Activated naive CD4-positive, alpha-beta T cell treated with anti-CD3 and anti-CD28 coated beads, Interleukin-2, amount 50 U/mL, for 24 hours (primary cell): ENCODE data around the gene CYP24A1.

ENCODE experiments used
- H3K27ac Mint-ChIP-seq: one replicate; pipeline ENCODE4 v1.8.0; 2021; ENCODE audit warnings: mild to moderate bottlenecking, mixed read lengths
- H3K27me3 Mint-ChIP-seq: one replicate; pipeline ENCODE4 v1.8.0; 2021; ENCODE audit warnings: mixed read lengths
- H3K36me3 Mint-ChIP-seq: one replicate; pipeline ENCODE4 v1.8.0; 2021; ENCODE audit warnings: mixed read lengths
- H3K4me1 Mint-ChIP-seq: one replicate; pipeline ENCODE4 v1.8.0; 2021; ENCODE audit warnings: mixed read lengths
- H3K4me3 Mint-ChIP-seq: one replicate; pipeline ENCODE4 v1.8.0; 2021; ENCODE audit warnings: mild to moderate bottlenecking, mixed read lengths
- H3K9me3 Mint-ChIP-seq: one replicate; pipeline ENCODE4 v1.8.0; 2021; ENCODE audit warnings: mixed read lengths

The CYP24A1 gene

GRCh38 chr20:54193817-54194216, 20.0 kb upstream of the CYP24A1 start:
- H3K4me3 Mint-ChIP-seq: no peak overlapping the region

GRCh38 chr20:54190217-54190616, 16.4 kb upstream of the CYP24A1 start:
- Mint-ChIP-seq H3K36me3 (no peaks in the 10 kb centered on the region), H3K27ac (no peak overlapping the region), H3K4me3 (no peak overlapping the region), H3K9me3 (no peaks in the 10 kb centered on the region), H3K4me1 (no peaks in the 10 kb centered on the region), H3K27me3 (peaks cover 14% of the 10 kb centered on the region)

More at GRCh38 chr20:54193817-54194216, 20.0 kb upstream of the CYP24A1 start:
- H3K4me1 Mint-ChIP-seq: no peaks in the 10 kb centered on the region
- H3K27ac Mint-ChIP-seq: no peak overlapping the region
- no peaks in the 10 kb centered on the region for H3K36me3 Mint-ChIP-seq
- peaks cover 12% of the 10 kb centered on the region for H3K27me3 Mint-ChIP-seq
- H3K9me3 Mint-ChIP-seq: no peaks in the 10 kb centered on the region

GRCh38 chr20:54189630-54190029, 15.8 kb upstream of the CYP24A1 start:
- Mint-ChIP-seq H3K27ac (no peak overlapping the region), H3K27me3 (peaks cover 16% of the 10 kb centered on the region)

DNA sequence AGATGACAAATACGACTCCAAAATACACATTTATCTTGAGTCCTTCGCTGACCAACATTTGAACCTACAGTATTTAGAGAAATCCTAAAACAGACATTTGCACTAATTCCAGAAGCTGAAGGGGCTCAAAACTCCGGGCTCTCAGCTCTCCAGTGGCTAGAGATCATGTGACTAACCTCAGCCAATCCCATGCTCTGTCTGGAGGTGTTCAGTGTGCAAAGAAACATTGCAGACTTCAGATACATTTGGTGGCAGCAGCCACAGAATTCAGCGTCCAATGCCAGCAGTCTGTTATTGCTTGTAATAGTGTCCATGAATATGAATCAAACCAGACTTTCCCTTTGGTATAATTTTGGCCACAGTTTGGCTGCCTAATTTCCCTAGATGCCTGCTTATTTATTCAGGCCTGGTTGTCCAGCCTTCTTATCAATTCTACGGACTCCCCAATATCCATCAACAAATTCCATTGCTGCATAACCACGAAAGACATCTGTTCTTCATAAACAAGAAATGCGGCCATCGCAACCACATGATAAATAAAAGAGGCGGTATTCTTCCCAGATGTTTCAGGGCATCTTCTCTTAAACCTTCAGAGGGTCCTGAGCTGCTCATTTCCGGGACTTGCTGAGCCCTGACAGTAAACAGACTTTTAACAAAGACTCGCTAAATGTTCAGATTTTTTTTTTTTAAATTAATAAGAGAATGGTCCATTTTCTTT, 14.5 kb upstream of the CYP24A1 start:
- Mint-ChIP-seq H3K4me1 (no peaks in the 10 kb centered on the region), H3K27me3 (peaks cover 13% of the 10 kb centered on the region), H3K4me3 (no peak overlapping the region), H3K9me3 (no peaks in the 10 kb centered on the region), H3K27ac (no peak overlapping the region), H3K36me3 (no peaks in the 10 kb centered on the region)

More at GRCh38 chr20:54189630-54190029, 15.8 kb upstream of the CYP24A1 start:
- no peak overlapping the region for H3K4me3 Mint-ChIP-seq
- H3K36me3 Mint-ChIP-seq: no peaks in the 10 kb centered on the region
- no peaks in the 10 kb centered on the region for H3K9me3 Mint-ChIP-seq
- H3K4me1 Mint-ChIP-seq: no peaks in the 10 kb centered on the region

GRCh38 chr20:54184904-54185626, 11.3 kb upstream of the CYP24A1 start:
- peaks cover 12% of the 10 kb centered on the region for H3K27me3 Mint-ChIP-seq

GRCh38 chr20:54184071-54184470, 10.3 kb upstream of the CYP24A1 start:
- H3K36me3 Mint-ChIP-seq: no peaks in the 10 kb centered on the region
- no peak overlapping the region for H3K4me3 Mint-ChIP-seq
- H3K27me3 Mint-ChIP-seq: peaks cover 13% of the 10 kb centered on the region
- H3K9me3 Mint-ChIP-seq: no peaks in the 10 kb centered on the region
- no peak overlapping the region for H3K27ac Mint-ChIP-seq
- no peaks in the 10 kb centered on the region for H3K4me1 Mint-ChIP-seq

More at GRCh38 chr20:54184904-54185626, 11.3 kb upstream of the CYP24A1 start:
- Mint-ChIP-seq H3K4me1 (no peaks in the 10 kb centered on the region), H3K9me3 (no peaks in the 10 kb centered on the region), H3K36me3 (no peaks in the 10 kb centered on the region), H3K27ac (no peak overlapping the region), H3K4me3 (no peak overlapping the region)

DNA sequence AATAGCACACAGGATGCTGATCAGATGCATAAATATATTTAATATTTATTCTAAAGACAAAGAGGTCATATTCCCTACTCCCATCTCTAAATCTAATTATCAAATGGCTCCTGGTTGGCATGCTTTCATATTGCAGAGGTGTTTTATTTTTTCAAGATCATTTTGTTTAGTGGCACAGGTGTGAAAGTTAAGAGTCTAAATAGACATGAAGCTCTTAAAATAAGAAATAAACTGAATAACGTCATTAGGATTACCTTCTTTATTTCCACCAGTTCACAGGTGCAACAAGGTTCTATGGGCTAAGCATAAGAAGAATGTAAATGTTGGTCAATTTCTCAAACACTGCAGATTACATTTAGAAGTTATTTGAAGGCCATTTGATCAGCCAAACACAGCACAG, 7.1 kb upstream of the CYP24A1 start:
- H3K27me3 Mint-ChIP-seq: peaks cover 18% of the 10 kb centered on the region
- no peak overlapping the region for H3K4me3 Mint-ChIP-seq
- H3K36me3 Mint-ChIP-seq: no peaks in the 10 kb centered on the region
- H3K27ac Mint-ChIP-seq: no peak overlapping the region
- no peaks in the 10 kb centered on the region for H3K9me3 Mint-ChIP-seq
- no peaks in the 10 kb centered on the region for H3K4me1 Mint-ChIP-seq

DNA sequence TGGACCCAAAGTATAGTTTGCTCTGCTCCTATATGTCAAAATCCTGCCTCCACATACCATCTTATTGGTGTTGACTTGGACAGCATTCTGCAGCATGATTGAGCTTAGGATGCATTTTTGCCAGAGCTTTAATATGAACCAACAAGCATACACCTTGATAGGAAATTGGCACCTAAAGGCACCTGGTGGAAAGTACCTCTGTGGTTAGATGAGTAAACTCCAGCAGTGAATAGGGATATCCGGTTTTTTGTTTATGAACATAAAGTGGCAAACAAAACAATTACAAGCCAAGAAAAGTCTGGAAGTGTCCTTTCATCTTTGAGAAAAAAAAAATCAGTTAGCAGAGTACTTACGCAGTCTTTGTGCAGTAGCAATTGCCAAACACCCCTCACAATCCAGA, 6.2 kb upstream of the CYP24A1 start:
- Mint-ChIP-seq H3K4me1 (peaks cover 1% of the 10 kb centered on the region), H3K27me3 (peaks cover 22% of the 10 kb centered on the region), H3K27ac (no peak overlapping the region)

DNA sequence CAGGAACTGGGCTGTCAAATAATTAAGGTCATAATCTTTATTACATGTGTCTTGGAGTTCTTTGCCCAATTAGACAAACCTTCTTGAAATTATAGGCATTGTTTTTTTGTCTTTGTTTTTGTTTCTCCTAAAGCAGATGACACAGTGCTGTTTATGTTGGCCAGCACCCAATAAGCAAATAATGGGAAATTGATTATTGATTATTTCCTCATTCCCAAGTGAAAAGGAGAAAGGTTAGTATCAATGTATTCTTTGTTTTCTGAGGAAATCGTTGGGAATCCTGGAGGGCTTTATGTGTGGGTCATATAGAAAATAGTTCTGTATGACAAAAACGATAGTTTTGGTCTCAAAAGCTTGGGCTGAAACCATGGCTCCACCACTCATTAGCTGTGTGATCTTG, 4.5 kb upstream of the CYP24A1 start:
- Mint-ChIP-seq H3K27ac (no peak overlapping the region), H3K36me3 (no peaks in the 10 kb centered on the region), H3K27me3 (peaks cover 32% of the 10 kb centered on the region), H3K9me3 (no peaks in the 10 kb centered on the region), H3K4me1 (peaks cover 14% of the 10 kb centered on the region), H3K4me3 (no peak overlapping the region)

More for the DNA sequence above, 6.2 kb upstream of the CYP24A1 start:
- Mint-ChIP-seq H3K4me3 (no peak overlapping the region), H3K36me3 (no peaks in the 10 kb centered on the region), H3K9me3 (no peaks in the 10 kb centered on the region)

DNA sequence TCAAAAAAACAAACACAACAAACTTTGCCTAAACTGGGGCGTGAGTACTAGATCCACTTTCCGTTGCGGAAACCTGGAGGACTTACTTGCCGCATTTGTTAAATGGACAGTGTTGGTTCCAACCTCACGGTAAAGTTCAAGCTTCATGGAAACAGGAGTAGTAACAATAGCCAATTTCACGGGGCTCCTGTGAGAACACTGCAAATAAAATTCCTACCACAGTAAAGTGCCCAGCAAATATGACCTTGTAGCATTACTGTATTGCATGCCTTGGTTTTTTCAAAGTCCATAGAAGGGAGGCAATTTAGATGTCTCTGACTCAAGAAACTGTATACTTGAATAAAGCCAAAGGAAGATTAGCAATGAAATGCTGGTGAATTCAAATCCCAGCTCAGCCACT, 3.6 kb upstream of the CYP24A1 start:
- H3K4me1 Mint-ChIP-seq: peaks cover 18% of the 10 kb centered on the region
- H3K4me3 Mint-ChIP-seq: no peak overlapping the region
- no peaks in the 10 kb centered on the region for H3K9me3 Mint-ChIP-seq
- H3K36me3 Mint-ChIP-seq: no peaks in the 10 kb centered on the region
- peaks cover 36% of the 10 kb centered on the region for H3K27me3 Mint-ChIP-seq
- H3K27ac Mint-ChIP-seq: no peak overlapping the region

DNA sequence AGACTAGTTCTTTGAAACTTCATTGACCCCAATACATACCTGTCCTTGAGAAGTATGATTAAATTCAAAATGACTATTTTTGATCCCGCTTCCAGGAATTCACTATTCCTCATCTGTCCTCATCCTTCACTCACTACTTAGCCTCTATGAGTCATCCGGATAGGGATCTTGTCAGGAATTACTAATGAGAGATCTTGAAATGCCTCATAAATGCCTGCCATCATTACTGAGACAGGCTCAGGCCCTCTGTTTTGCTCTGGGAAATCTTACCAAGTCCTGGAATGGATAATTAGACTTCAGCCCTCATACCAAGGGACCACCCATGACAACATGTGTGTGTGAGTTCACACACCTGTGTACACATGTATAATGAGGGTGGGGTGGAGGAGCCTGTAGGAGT, 2.8 kb upstream of the CYP24A1 start:
- no peaks in the 10 kb centered on the region for H3K9me3 Mint-ChIP-seq
- no peak overlapping the region for H3K27ac Mint-ChIP-seq
- no peak overlapping the region for H3K4me3 Mint-ChIP-seq
- peaks cover 41% of the 10 kb centered on the region for H3K27me3 Mint-ChIP-seq
- H3K36me3 Mint-ChIP-seq: no peaks in the 10 kb centered on the region
- peaks cover 19% of the 10 kb centered on the region for H3K4me1 Mint-ChIP-seq

- peaks cover 50% of the 10 kb centered on the region for H3K27me3 Mint-ChIP-seq
- no peaks in the 10 kb centered on the region for H3K36me3 Mint-ChIP-seq
- H3K27ac Mint-ChIP-seq: no peak overlapping the region
- H3K4me1 Mint-ChIP-seq: peaks cover 19% of the 10 kb centered on the region
- no peaks in the 10 kb centered on the region for H3K9me3 Mint-ChIP-seq
- peak overlapping the region; percentile 61 for H3K4me3 Mint-ChIP-seq
Measured at GRCh38 chr20:54174457-54175175, 830 bp upstream of the CYP24A1 start.

DNA sequence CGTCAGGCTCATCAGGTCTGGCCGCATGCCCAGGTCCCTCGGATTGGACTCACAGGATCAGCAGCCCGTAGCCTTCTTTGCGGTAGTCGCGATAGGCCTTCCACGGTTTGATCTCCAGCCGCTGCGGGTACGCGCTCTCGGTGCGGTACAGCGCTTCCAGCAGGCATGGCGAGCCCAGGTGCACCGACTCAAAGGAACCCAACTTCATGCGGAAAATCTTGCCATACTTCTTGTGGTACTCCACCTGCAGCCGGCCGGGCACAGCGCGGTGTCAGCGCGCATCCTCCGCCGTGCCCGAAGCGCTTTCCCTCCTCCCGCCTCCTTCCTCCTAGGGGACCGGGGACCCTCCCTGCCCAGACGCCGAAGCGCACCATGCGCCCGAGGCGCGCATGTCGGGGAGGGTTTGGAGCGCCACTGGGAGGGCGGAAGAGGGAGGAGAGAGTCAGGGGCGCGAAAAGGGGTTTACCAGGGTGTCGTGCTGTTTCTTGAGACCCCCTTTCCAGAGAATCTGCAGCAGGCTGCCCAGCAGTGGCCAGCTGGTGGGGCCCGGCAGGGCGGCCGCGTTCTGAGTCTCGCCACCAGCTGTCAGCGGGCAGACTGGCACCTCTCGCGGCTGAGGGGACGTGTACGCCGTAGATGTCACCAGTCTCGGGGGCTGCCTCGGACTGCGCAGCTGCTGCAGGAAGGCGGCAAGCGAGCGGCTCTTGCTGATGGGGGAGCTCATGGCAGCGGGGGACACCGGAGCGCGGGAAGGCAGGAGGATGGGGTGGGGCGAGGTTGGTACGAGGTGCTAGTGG, 732 bp downstream of the CYP24A1 start:
- Mint-ChIP-seq H3K4me1 (peaks cover 19% of the 10 kb centered on the region), H3K9me3 (no peaks in the 10 kb centered on the region), H3K27ac (no peak overlapping the region), H3K27me3 (peaks cover 64% of the 10 kb centered on the region), H3K4me3 (peak overlapping the region; percentile 36), H3K36me3 (no peaks in the 10 kb centered on the region)

GRCh38 chr20:54172532-54172855, 1.3 kb downstream of the CYP24A1 start:
- Mint-ChIP-seq H3K9me3 (no peaks in the 10 kb centered on the region), H3K27ac (no peak overlapping the region), H3K4me1 (peaks cover 19% of the 10 kb centered on the region), H3K4me3 (peak overlapping the region; percentile 36), H3K27me3 (peaks cover 67% of the 10 kb centered on the region), H3K36me3 (no peaks in the 10 kb centered on the region)

DNA sequence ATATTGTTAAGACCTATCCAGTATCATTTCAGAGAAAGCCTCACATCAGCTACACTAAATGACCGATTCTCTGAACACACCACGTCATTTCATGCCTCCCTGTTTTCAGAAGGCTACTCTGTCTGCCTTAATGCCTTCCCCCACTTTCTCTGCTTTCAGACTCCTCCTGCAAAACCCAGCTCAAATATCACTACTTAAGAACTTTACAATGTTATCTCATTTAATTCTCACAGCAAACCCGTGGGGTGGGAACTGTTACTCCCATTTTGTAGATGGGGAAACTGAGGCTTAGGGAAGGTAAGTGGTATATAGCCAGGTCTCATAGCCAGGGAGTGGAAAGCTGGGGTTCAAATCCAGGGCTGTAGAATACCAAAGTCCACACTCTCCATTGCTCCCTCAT, 2.8 kb downstream of the CYP24A1 start:
- Mint-ChIP-seq H3K27me3 (peaks cover 68% of the 10 kb centered on the region), H3K27ac (no peak overlapping the region), H3K4me3 (no peak overlapping the region)

More for the DNA sequence above, 2.8 kb downstream of the CYP24A1 start:
- Mint-ChIP-seq H3K4me1 (peaks cover 19% of the 10 kb centered on the region), H3K9me3 (no peaks in the 10 kb centered on the region), H3K36me3 (no peaks in the 10 kb centered on the region)
